ENCODE data around the gene CXCR5.

The CXCR5 gene

DNA sequence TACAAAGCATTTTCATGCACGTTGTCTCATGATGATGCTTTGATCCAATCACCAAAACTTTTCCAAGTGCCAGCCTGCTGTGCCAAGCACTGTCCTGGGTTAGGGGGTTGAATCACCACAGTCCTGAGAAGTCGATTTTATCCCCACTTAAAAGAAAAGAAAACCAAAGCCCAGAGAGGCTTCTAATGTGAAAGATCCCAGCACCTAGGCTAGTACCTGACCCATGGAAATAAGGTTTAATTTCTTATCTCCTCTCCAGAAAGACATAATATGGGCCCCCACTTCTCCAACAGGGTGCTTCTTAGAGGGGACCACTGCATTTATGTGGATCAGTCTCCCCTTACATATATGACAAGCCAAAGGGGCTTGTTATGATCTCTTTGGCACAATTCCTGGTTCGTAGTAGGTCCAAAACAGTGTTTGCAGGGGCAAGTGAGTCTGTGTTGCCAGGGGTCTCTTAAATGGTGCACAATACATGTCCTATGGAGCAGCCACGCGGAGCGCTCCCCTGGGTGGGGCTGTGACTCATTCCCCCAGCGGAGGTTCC, 43.9 kb downstream of the CXCR5 start:
- no peak for DNase-seq (ENCODE audit: low spot score)

DNA sequence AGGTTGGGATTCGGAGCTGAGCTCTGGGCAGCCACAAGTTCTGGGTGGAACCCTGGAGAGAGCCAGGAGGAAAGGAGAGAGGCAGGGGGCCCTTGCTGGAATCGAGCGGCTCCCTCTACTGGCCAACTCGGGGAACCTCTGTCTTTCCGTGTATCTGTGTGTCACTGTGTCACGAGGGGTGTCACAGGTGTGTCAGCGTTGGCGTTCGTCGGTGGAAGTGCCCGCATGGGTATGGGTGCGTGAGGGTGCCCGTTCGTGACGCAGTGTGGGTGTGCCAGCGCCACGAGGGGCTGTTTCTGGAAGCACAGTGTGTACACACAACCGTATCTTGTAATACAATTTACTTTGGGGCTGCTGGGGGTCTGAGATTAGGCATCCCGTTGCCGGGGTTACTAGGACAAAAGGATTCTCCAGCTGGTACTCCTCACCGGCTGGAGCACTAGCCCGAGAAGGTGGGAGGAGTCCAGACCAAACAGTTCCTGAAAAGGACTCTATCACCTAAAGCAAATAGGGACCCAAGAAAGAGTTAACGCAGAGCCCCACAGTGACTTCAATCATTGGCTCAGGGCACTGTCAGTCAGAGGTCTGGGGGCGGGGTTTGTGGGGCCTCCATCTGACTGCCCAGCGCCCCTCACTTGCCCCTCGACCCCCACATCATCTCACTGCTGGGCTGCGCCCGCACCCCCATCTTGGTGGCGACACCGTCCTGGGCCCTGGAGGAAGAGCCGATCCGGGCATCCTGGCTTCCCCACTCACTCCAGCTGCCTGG, 44.6 kb downstream of the CXCR5 start:
- DNase-seq (ENCODE audit: low spot score) = peak; percentile 84

DNA sequence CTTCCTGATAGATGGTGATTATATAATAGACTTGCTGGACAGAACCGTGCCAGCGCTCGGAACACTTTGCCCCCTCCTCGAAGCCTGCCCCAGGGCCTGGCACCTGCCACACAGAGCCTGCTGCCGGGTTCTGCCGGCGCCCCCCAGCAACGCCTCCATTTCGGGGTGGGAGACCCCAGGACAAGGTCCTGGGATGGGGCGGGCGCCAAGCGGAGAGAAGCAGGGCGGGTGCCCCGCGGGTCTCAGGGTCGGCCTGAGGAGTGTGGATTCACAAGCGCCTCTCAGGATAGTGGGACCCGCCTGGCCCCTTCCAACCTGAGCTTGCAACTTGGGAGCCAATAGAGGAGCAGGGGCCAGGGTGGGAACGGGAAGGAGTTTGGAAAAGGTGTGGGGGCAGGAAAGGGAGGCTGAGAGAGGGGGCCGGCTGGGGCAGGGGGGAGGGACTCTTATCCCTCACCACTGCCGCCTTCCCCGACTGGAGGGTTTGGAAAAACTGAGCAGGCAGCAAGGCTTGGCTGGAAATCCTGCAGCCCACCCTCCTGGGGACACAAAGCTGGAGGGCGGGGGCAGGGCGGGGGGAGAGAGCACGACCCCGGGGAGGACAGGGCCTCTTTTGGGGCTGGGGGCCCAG, 45.3 kb downstream of the CXCR5 start:
- peak; percentile 73 for DNase-seq (ENCODE audit: low spot score)

DNA sequence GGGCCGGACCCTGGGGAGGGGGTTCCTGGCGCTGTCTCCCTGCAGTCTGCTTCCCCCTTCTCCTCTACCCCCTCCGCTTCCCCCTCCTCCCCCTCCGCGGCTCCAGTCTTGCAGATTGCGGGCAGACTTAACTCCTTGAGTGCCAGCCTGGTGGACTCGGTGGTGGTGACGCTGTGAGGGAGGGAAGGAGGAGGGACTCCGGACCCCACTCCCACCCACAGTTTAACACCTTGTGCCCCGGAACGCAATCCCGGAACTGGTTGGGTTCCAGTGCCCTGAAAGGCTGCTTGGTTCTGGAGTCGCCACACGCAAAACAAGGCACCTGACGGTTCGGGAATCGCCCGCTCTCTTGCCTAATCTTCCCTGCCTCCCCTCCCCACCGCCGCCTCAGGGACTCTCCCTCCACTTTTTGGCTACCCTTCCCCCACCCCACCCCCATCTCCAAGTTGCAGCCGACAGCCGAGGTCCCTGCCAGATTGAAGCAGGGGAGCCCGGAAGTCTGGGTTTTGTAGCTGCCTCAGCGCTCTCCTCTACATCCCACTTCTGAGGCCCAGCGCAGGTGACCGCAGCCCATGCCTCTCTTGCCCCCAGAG, 45.9 kb downstream of the CXCR5 start:
- DNase-seq (ENCODE audit: low spot score) = peak; percentile 85

DNA sequence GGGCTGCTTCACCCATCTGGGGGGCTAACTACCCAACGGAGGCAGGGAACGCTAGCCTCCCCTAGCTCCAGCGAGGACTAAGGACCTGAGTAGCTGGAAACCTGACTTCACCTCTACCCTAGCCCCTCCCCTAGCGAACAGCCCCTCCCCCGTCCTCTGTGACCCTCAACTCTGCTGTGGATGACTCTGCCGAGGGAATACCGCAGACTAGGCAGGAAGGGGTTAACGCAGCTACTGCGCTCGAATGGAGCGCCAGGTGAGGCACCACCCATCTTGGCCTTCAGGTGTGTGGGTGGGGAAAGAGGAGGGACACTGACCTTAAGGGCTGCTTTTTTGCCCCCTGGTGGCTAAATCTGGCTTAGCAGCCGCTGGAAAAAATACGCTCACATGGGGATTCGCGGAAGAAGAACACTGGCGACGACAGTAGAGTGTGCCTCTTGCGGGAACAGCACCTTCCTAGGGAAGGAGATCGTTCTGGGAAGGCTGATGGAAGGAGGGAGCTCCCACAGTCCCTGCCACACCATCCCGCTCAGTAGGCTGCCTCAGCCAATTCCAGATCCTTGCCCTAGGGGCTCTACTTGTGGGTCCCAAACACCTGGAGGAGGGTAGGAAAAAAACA, 46.5 kb downstream of the CXCR5 start:
- DNase-seq (ENCODE audit: low spot score) = peak; percentile 68

DNA sequence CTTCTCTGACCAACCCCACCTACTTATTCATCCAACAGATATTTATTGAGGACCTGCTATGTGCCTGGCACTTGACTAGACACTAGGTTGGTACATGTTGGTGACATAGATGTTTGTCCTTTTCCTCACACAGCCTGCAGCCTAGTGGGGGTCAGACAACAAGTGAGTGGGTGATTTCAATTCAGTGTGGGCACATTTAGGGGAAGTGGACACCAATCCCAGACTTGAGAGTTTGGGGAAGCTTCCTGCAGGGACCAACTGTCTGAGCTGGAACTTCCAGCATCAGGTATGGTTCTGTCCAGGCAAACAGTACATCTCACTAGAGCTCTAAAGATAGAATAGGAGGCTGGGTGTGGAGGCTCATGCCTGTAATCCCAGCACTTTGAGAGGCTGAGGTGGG, 47.9 kb downstream of the CXCR5 start:
- DNase-seq (ENCODE audit: low spot score) = no peak

DNA sequence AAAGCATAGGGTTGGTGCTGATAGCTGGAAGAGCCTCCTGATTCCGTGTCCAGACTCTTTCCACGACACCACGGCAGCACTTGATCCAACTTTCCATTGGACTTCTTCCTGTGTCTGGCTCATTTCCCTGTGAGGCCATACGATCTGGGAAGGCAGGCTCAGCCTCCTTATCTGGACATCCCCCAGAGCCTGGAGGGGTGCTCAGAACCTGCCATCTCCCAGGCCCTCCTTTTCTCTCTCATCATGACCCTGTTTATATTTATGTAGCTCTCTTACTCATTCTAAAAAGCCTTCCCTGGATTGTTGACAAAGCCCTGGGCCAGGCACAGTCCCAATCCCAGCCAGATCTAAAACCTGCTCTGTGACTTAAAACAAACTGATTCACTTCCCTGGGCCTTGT, 49.8 kb downstream of the CXCR5 start:
- DNase-seq (ENCODE audit: low spot score) = no peak

DNA sequence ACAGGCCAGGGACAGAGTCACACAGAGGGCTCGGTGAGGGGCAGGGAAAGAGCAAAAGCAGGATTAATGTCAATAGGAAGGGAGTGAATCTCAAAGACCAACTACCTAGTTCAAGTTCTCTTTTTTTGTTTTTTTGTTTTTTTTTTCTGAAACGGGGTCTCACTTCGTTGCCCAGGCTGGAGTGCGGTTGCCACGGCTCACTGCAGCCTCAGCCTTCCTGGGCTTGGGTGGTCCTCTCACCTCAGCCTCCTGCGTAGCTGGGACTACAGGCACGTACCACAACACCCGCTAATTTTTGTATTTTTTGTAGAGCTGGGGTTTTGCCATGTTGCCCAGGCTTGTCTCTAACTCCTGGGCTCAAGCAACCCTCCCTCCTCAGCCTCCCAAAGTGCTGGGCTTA, 51.7 kb downstream of the CXCR5 start:
- no peak for DNase-seq (ENCODE audit: low spot score)

DNA sequence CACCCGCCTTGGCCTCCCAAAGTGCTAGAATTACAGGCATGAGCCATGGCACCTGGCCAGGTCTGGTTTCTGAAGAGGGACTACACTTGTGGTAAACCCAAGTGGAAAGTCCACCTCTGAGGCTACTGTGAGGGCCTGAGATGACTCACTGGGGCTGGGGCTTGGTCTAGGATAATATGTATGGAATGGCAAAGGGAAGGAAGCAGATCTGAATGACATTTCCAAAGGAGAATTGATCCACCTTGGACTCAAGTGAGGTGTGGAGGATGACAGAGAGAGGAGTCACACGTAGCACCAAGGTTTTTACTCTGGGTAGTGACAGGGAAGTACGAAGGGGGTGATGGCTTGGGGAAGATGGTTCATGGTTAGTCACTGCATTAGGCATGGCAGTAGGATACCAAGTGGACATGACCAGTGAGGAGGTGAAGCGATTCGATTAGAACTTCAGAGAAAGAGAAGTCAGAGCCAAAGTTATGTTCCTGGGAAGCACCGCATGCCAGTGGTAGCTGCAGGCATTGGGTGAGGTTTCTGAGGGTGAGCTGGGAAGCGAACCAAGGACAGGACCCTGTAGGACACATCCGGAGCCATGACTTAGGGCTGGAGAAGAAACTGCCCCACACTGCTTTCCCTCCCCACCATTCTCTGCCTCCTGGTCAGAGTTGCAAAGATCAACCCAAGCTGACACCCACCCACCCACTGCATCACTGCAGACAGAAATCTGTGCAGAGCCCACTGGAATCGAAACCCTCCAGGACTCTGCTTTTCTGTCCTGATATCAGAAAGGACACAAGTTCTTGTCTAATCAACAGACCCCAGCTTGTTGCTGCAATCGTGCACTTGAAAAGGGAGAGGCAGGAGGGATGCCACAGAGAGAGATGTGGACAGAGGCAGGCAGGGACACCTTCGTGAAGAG, 55.1 kb downstream of the CXCR5 start:
- DNase-seq (ENCODE audit: low spot score) = no peak

DNA sequence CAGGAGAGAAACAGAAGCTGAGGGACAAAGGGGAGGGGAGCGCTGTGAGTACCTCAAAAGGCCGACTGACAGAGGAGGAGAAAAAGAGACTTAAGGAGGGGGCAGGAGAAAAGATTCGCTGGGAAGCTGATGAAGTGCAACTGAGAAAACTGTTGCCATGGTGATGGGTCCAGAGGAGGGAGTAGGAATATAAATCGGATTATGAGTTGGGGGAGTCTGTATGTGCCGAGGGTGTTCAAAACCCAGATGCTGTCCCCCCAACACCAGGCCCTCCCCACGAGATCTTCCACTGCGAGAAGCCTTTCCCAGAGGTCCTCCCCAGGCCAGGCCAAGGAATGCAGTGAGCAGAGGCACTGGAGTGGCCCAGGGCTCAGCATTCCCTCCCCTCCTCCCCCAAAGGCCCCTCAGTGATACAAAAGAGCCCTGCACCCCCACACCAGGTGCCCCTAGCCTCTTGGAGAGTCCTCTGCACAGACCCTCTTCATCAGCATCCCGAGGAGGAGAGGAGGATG, 55.8 kb downstream of the CXCR5 start:
- DNase-seq (ENCODE audit: low spot score) = no peak

DNA sequence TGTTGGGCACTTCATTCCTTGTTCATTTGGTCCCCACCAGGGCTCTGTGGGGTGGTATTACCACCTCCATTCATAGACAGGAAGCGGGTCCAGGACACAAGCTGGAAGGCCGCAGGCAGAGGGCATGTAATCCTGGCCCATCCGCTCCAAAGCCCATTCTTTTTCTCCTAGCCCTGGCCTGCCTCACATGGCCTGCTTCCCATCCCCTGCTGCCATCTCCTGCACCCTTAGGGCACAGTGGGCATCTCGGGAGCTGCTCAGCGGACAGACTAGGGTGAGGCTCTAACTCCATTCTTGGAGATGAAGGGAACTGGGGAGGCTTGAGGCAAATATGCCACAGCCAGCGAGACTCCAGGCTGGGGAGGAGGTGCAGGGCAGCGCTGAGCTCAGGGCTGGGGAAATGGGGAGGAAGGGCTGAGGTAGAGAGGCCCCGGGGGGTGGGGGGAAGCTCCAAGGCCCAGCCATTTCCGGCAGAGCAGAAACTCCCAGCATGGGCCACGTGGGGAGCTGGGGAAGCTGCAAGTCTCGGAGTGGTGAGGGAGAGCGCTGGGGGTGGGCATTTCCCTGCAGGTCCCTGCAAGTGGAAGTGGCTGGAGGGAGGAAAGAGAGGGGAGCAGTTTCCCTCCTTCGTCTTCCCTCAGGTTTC, 56.4 kb downstream of the CXCR5 start:
- peak; percentile 51 for DNase-seq (ENCODE audit: low spot score)

DNA sequence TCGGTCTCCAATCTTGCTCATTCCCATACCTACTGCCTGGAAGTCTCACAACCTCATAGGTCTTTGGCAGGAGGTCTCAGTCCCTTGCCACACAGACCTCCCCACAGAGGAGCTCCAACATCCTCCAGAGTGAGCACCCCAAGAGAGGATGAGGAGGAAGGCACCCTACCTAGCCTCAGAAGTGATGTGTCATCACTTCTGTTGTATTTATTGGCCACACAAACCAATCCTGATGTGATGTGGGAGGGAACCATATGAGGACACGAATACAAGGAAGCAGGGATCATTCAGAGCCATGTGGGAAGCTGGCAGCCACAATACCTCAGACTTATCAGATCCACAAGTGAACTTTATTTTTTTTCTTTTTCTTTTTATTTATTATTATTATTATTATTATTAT, 63.4 kb downstream of the CXCR5 start:
- no peak for DNase-seq (ENCODE audit: low spot score)

Small RNA genes within 50 kb of the gene (small RNA-seq; reads per million reads assigned to genes)
- gene MIR4492 (0 reads per million in 2 experiments), gene RF00019 (0 reads per million in 2 experiments), gene RN7SL688P (0 reads per million in 2 experiments)

All from SK-N-DZ (cell line).